Endothelial cell of umbilical vein (primary cell): Measurements from ENCODE around the gene APBA3. TPM values are rescaled to one million over a fixed set of nuclear protein-coding genes. Genes with fewer than 3 reads are reported as not detected.

Experiments used
- BruUV-seq: library from RNA; stranded (reverse); fragments of 400-500 nt; replicated peaks from 2 replicates; lab custom pipeline; 2021; lab: Mats Ljungman, UMichigan
- CTCF ChIA-PET: fragments of 300-600, 350-600 bp; sonication (Branson Sonifier 250); formaldehyde crosslinking; loops from one replicate; lab custom pipeline; 2021; ENCODE audit warnings: antibody characterized with exemption, inconsistent platforms; lab: Charles Lee
- POLR2A ChIA-PET: fragments of 300-600, 350-600 bp; sonication (Branson Sonifier 250); formaldehyde crosslinking; loops from one replicate; lab custom pipeline; 2021; ENCODE audit warnings: antibody characterized with exemption, inconsistent platforms; lab: Charles Lee
- DNase-seq: peaks from one replicate; pipeline ENCODE4 v3.0.0-alpha.2; 2011; ENCODE audit warnings: low read depth, low spot score
- FAIRE-seq: peaks from 2 replicates; lab custom pipeline; 2011; peaks lifted over from hg19 to GRCh38; lab: Jason Lieb, UNC
- H2AFZ ChIP-seq: 2 replicates; pipeline ENCODE4 v1.6.0; 2012; ENCODE audit warnings: low read depth, low read length, control low read depth, inconsistent platforms
- H3K27ac ChIP-seq: 2 replicates; pipeline ENCODE4 v1.5.1; 2011; ENCODE audit warnings: low read depth, mild to moderate bottlenecking, control low read depth, low read length, moderate library complexity; ENCODE audit not compliant: insufficient read depth
- H3K27me3 ChIP-seq, 2 experiments: 2 replicates each; pipeline versions ENCODE4 v1.6.0 to v1.6.1; 2011; ENCODE audit warnings: low read length in 2 of 2, mixed read lengths in 1 of 2; ENCODE audit not compliant: control insufficient read depth in 2 of 2, insufficient read depth in 2 of 2
- H3K36me3 ChIP-seq, 2 experiments: 2 replicates in 1 of 2; 3 replicates in 1 of 2; pipeline ENCODE4 v1.5.1; 2011; ENCODE audit warnings: low read length in 2 of 2, mild to moderate bottlenecking in 1 of 2, moderate library complexity in 1 of 2; ENCODE audit not compliant: control insufficient read depth in 2 of 2, insufficient read depth in 2 of 2; ENCODE audit errors: extremely low read depth in 1 of 2
- H3K4me1 ChIP-seq: 3 replicates; pipeline ENCODE4 v1.5.1; 2011; ENCODE audit warnings: mild to moderate bottlenecking, low read length; ENCODE audit not compliant: control insufficient read depth, insufficient read depth; ENCODE audit errors: extremely low read depth
- H3K4me2 ChIP-seq: 2 replicates; pipeline ENCODE4 v1.6.1; 2011; ENCODE audit warnings: low read length, control low read depth, mixed read lengths; ENCODE audit not compliant: insufficient read depth
- H3K4me3 ChIP-seq, 3 experiments: fragments of 200-600 bp in 1 of 3; sonication (generic), shearing (Covaris generic) in 1 of 3; replicated peaks in 1 of 3; 2 replicates each; pipeline ENCODE4 v1.5.1; 2011 to 2016; ENCODE audit warnings: control low read depth in 3 of 3, low read length in 3 of 3, mild to moderate bottlenecking in 2 of 3, inconsistent platforms in 1 of 3, low read depth in 1 of 3, moderate library complexity in 1 of 3; ENCODE audit not compliant: insufficient read depth in 1 of 3
- H3K79me2 ChIP-seq: 2 replicates; pipeline ENCODE4 v1.6.0; 2012; ENCODE audit warnings: low read length, inconsistent platforms; ENCODE audit not compliant: control insufficient read depth, insufficient read depth
- H3K9ac ChIP-seq: replicated peaks from 2 replicates; pipeline ENCODE3; 2011; ENCODE audit warnings: low read length, control low read depth; ENCODE audit not compliant: insufficient read depth; ENCODE audit errors: extremely low read depth
- H3K9me1 ChIP-seq: replicated peaks from 3 replicates; pipeline ENCODE4 v1.6.0; 2011; ENCODE audit warnings: mild to moderate bottlenecking, low read length; ENCODE audit not compliant: control insufficient read depth, insufficient read depth; ENCODE audit errors: extremely low read depth
- H3K9me3 ChIP-seq: replicated peaks from 2 replicates; pipeline ENCODE4 v1.5.1; 2012; ENCODE audit warnings: low read length, inconsistent platforms; ENCODE audit not compliant: control insufficient read depth, insufficient read depth
- H4K20me1 ChIP-seq: replicated peaks from 2 replicates; pipeline ENCODE3; 2011; ENCODE audit warnings: mild to moderate bottlenecking, low read length; ENCODE audit not compliant: control insufficient read depth, insufficient read depth; ENCODE audit errors: extremely low read depth
- EZH2 ChIP-seq: IDR thresholded peaks from 2 replicates; pipeline ENCODE4 v1.6.1; 2012; ENCODE audit warnings: borderline replicate concordance, low read depth, mild to moderate bottlenecking, moderate library complexity, low read length, inconsistent platforms; ENCODE audit not compliant: severe bottlenecking
- FOS ChIP-seq: IDR thresholded peaks from 2 replicates; pipeline ENCODE4 v1.6.1; 2011; ENCODE audit warnings: mild to moderate bottlenecking, low read length, moderate library complexity, borderline replicate concordance; ENCODE audit not compliant: insufficient read depth
- GATA2 ChIP-seq: IDR thresholded peaks from 2 replicates; pipeline ENCODE4 v1.7.0; 2011; ENCODE audit warnings: low read depth, mild to moderate bottlenecking, moderate library complexity, mixed read lengths, low read length; ENCODE audit not compliant: insufficient read length, insufficient read depth
- JUN ChIP-seq: IDR thresholded peaks from 2 replicates; pipeline ENCODE4 v1.6.1; 2011; ENCODE audit warnings: borderline replicate concordance, low read depth; ENCODE audit not compliant: insufficient read length, insufficient read depth
- MYC ChIP-seq: IDR thresholded peaks from one replicate; pipeline ENCODE4 v1.6.1; 2011; ENCODE audit warnings: mild to moderate bottlenecking, low read depth, low read length
- POLR2A ChIP-seq: IDR thresholded peaks from 2 replicates; pipeline ENCODE4 v1.6.1; 2012; ENCODE audit warnings: low read depth, mild to moderate bottlenecking, control low read depth, low read length
- POLR2AphosphoS5 ChIP-seq: IDR thresholded peaks from 2 replicates; pipeline ENCODE4 v1.6.1; 2012; ENCODE audit warnings: low read depth, mild to moderate bottlenecking, control low read depth, low read length, moderate library complexity; ENCODE audit not compliant: insufficient read depth
- dilution Hi-C: fragments of 300-500 bp; cut with MboI; formaldehyde crosslinking; loops from one replicate; pipeline ENCODE4 v1.15.0; 2019; ENCODE audit warnings: low sequenced_read_pairs; ENCODE audit not compliant: extremely low pct_ligation_motif_present
- intact Hi-C: fragments of 100-400 bp; cut with micrococcal nuclease; formaldehyde crosslinking; loops from one replicate; pipeline ENCODE4 v1.10.0; 2022
- polyA plus RNA-seq, 4 experiments: library from polyadenylated mRNA; depleted of rRNA in 3 of 4; stranded (reverse) in 3 of 4; unstranded in 1 of 4; fragments of >200 nt; gene quantifications; 2 replicates each; pipeline versions ENCODE4 v1.2.1 to v1.2.3, GENCODE V29; 2011 to 2012; ENCODE audit warnings: missing spikeins in 1 of 4
- total RNA-seq: library from RNA; stranded (reverse); gene quantifications from 2 replicates; pipeline ENCODE4 v1.2.3, GENCODE V29; 2021
- TF ChIP-seq, protein P1 (sequence below), 2 donors: IDR thresholded peaks; 1 replicate in 1 of 2; 2 replicates in 1 of 2; pipeline ENCODE4 v1.5.1; 2011; ENCODE audit warnings: low read length in 2 of 2, mild to moderate bottlenecking in 2 of 2, moderate library complexity in 2 of 2, control low read depth in 1 of 2, inconsistent platforms in 1 of 2, low read depth in 1 of 2; ENCODE audit not compliant: insufficient read depth in 1 of 2; ENCODE audit errors: extremely low read depth in 1 of 2
- TF ChIP-seq, protein P2 (sequence below): IDR thresholded peaks from 2 replicates; pipeline ENCODE4 v1.6.1; 2011; ENCODE audit not compliant: insufficient read depth, insufficient read length

APBA3 gene
- total and polyA plus RNA-seq, 2 donors (not counting 3 experiments of a cell fraction or from before 2014, with no cell fraction given) = 23.4 to 25.1 TPM

DNA sequence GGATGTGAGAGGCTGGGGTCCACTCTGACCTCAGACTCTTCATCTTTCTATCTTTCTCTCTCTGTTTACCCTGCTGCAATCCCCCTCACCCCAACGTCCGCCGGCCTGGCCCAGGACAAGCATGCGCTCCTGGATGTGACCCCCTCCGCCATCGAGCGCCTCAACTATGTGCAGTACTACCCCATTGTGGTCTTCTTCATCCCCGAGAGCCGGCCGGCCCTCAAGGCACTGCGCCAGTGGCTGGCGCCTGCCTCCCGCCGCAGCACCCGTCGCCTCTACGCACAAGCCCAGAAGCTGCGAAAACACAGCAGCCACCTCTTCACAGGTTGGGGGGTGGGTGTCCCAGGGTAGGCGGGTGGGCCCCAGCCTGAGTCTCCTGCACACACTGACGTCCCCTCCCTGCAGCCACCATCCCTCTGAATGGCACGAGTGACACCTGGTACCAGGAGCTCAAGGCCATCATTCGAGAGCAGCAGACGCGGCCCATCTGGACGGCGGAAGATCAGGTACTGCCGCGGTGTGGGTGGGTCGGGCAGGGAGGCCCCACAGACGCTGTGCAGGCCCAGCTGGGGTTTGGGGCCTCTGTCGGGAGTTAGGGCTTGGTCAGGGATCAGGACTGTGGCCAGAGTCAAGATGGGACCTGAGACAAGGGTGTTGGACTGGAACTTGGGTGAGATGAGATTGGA, 15.0 kb downstream of the APBA3 start:
- H3K27ac ChIP-seq = no peak overlapping the region
- CTCF ChIA-PET = interaction anchor here (0.7 to 1.1 kb wide), 2 partner anchors 11 to 76 kb away, joined by 4 read pairs; no protein-coding TSS in a partner anchor
- H3K27me3 ChIP-seq = no peaks in the 10 kb centered on the region
- no peaks in the 10 kb centered on the region for H3K9me3 ChIP-seq
- DNase-seq (no peak), FAIRE-seq (no peak)
- H4K20me1 ChIP-seq = no peaks in the 10 kb centered on the region
- H3K4me2 ChIP-seq = no peak overlapping the region
- POLR2A ChIA-PET = no interaction called here
- no peak overlapping the region for H3K9ac ChIP-seq
- no peaks in the 10 kb centered on the region for H3K79me2 ChIP-seq
- H2AFZ ChIP-seq = no peak overlapping the region
- no peak overlapping the region for H3K4me3 ChIP-seq
- no peaks in the 10 kb centered on the region for H3K9me1 ChIP-seq
- dilution Hi-C loops = no loop called here
- no TSS peak for BruUV-seq
- TF ChIP-seq MYC (no peak), EZH2 (no peak), POLR2A (no peak), GATA2 (no peak)
- intact Hi-C loops = no loop called here
- no peaks in the 10 kb centered on the region for H3K4me1 ChIP-seq
- H3K36me3 ChIP-seq = peaks cover 0 to 11% of the 10 kb centered on the region in 2 experiments

DNA sequence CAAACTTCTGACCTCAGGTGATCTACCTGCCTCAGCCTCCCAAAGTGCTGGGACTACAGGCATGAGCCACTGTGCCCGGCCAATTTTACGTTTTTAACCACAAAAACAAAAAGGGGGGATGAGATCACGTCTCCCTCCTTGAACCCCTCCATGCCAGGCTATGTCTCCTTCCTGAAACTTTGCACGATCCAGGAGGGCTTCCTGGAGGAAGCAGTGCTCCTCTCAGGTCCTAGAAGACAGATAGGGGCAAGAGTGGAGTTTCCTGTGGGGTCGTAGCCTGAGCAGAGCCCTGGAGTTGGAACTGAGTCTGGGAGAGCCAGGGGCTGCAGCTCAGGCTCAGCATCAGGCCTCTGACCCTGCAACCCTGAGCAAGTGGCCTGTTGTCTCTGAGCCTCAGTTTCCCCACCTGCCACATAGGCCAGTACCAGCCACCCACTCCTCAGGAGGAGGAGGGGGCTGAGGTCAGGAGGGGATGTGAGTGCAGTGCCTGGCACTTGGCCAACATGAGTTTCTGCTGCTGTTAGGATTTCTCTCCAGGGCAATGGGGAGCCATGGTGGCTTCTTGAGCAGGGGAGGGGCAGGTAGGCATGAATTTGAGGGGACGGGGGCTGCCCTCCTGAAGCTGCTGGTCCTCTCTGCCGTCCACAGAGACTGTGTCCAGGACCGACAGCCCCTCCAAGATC, 16.0 kb downstream of the APBA3 start:
- Histone ChIP-seq H3K9ac (no peak overlapping the region), H3K9me3 (no peaks in the 10 kb centered on the region), H4K20me1 (no peaks in the 10 kb centered on the region), H2AFZ (no peak overlapping the region), H3K4me1 (no peaks in the 10 kb centered on the region), H3K36me3 (peaks cover 0 to 8% of the 10 kb centered on the region in 2 experiments), H3K4me2 (no peak overlapping the region), H3K4me3 (no peak overlapping the region), H3K27me3 (no peaks in the 10 kb centered on the region), H3K27ac (no peak overlapping the region), H3K79me2 (no peaks in the 10 kb centered on the region), H3K9me1 (no peaks in the 10 kb centered on the region)
- CTCF ChIA-PET = interaction anchor here (1.2 kb wide), 1 partner anchor 10 kb away, joined by 3 read pairs; no protein-coding TSS in a partner anchor
- intact Hi-C loops = no loop called here
- FAIRE-seq (no peak), DNase-seq (no peak)
- dilution Hi-C loops = no loop called here
- TF ChIP-seq GATA2 (no peak), JUN (no peak), POLR2A (no peak), POLR2AphosphoS5 (no peak), FOS (no peak), EZH2 (no peak), MYC (no peak)
- TF ChIP-seq, protein P1, sequence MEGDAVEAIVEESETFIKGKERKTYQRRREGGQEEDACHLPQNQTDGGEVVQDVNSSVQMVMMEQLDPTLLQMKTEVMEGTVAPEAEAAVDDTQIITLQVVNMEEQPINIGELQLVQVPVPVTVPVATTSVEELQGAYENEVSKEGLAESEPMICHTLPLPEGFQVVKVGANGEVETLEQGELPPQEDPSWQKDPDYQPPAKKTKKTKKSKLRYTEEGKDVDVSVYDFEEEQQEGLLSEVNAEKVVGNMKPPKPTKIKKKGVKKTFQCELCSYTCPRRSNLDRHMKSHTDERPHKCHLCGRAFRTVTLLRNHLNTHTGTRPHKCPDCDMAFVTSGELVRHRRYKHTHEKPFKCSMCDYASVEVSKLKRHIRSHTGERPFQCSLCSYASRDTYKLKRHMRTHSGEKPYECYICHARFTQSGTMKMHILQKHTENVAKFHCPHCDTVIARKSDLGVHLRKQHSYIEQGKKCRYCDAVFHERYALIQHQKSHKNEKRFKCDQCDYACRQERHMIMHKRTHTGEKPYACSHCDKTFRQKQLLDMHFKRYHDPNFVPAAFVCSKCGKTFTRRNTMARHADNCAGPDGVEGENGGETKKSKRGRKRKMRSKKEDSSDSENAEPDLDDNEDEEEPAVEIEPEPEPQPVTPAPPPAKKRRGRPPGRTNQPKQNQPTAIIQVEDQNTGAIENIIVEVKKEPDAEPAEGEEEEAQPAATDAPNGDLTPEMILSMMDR (IDR thresholded peaks at IDR 0.05; ENCODE audit: extremely low read depth in 1 of 2, insufficient read depth in 1 of 2, low read depth in 1 of 2, low read length in 2 of 2) = no peak
- TF ChIP-seq, protein P2, sequence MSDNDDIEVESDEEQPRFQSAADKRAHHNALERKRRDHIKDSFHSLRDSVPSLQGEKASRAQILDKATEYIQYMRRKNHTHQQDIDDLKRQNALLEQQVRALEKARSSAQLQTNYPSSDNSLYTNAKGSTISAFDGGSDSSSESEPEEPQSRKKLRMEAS = no peak
- BruUV-seq = no TSS peak
- POLR2A ChIA-PET = no interaction called here
